Smooth muscle cell (in vitro differentiated cells): Measurements from ENCODE around the gene SLC25A22. TPM values are rescaled to one million over a fixed set of nuclear protein-coding genes. Genes with fewer than 3 reads are reported as not detected.

Source experiments
- DNase-seq: peaks from one replicate; lab custom pipeline; 2025; ENCODE audit not compliant: unreplicated experiment; lab: John Stamatoyannopoulos, UW
- H2AFZ ChIP-seq: fragments of 200-600 bp; sonication (generic); 2 replicates; pipeline ENCODE4 v1.6.0; 2016; ENCODE audit warnings: antibody characterized with exemption, low read depth, mild to moderate bottlenecking
- H3F3A ChIP-seq: fragments of 200-600 bp; sonication (generic); 2 replicates; pipeline ENCODE4 v1.6.0; 2017; ENCODE audit warnings: antibody characterized with exemption, low read depth
- H3K27ac ChIP-seq: fragments of 200-600 bp; sonication (generic); 2 replicates; pipeline ENCODE4 v1.5.1; 2016; ENCODE audit warnings: low read depth, mild to moderate bottlenecking
- H3K27me3 ChIP-seq: fragments of 200-600 bp; sonication (generic); 2 replicates; pipeline ENCODE4 v1.6.1; 2016; ENCODE audit warnings: low read depth, mild to moderate bottlenecking
- H3K36me3 ChIP-seq: fragments of 200-600 bp; sonication (generic); 2 replicates; pipeline ENCODE4 v1.5.1; 2016; ENCODE audit warnings: low read depth
- H3K4me1 ChIP-seq: fragments of 200-600 bp; sonication (generic); 2 replicates; pipeline ENCODE4 v1.5.1; 2016; ENCODE audit warnings: low read depth
- H3K4me2 ChIP-seq: fragments of 200-600 bp; sonication (generic); 2 replicates; pipeline ENCODE4 v1.6.0; 2016; ENCODE audit warnings: mild to moderate bottlenecking
- H3K4me3 ChIP-seq: fragments of 200-600 bp; sonication (generic); 2 replicates; pipeline ENCODE4 v1.5.1; 2016; ENCODE audit warnings: mild to moderate bottlenecking
- H3K79me2 ChIP-seq: fragments of 200-600 bp; sonication (generic); 2 replicates; pipeline ENCODE4 v1.6.0; 2016; ENCODE audit warnings: low read depth, mild to moderate bottlenecking
- H3K9ac ChIP-seq: fragments of 200-600 bp; sonication (generic); 2 replicates; pipeline ENCODE4 v1.6.0; 2016; ENCODE audit warnings: low read depth
- H3K9me3 ChIP-seq: fragments of 200-600 bp; sonication (generic); replicated peaks from 2 replicates; pipeline ENCODE4 v1.5.1; 2016; ENCODE audit warnings: low read depth
- H4K20me1 ChIP-seq: fragments of 200-600 bp; sonication (generic); 2 replicates; pipeline ENCODE4 v1.6.0; 2016; ENCODE audit warnings: low read depth
- CTCF ChIP-seq: fragments of 200-600 bp; sonication (generic); IDR thresholded peaks from 2 replicates; pipeline ENCODE4 v1.5.1; 2017; ENCODE audit warnings: borderline replicate concordance, mild to moderate bottlenecking, antibody characterized with exemption; ENCODE audit not compliant: insufficient read depth, poor library complexity, severe bottlenecking
- WGBS: methylation state at CpG from one replicate; pipeline ENCODE4 v1.1.7; 2016; ENCODE audit warnings: low lambda C conversion rate; 5-methylcytosine and 5-hydroxymethylcytosine counted together
- polyA plus RNA-seq: library from polyadenylated mRNA; unstranded; fragments of >200 nt; fragmentation: Nextera tagmentation; extraction: Ambion mirVana; gene quantifications from 2 replicates; pipeline ENCODE4 v1.2.1, GENCODE V29; 2016
- total RNA-seq: library from RNA; depleted of rRNA; stranded (reverse); fragments of >200 nt; gene quantifications from 2 replicates; pipeline ENCODE4 v1.2.3, GENCODE V29; 2014

Gene SLC25A22
- total and polyA plus RNA-seq, 2 experiments from 2014 or later = 6.9 to 25.2 TPM

DNA sequence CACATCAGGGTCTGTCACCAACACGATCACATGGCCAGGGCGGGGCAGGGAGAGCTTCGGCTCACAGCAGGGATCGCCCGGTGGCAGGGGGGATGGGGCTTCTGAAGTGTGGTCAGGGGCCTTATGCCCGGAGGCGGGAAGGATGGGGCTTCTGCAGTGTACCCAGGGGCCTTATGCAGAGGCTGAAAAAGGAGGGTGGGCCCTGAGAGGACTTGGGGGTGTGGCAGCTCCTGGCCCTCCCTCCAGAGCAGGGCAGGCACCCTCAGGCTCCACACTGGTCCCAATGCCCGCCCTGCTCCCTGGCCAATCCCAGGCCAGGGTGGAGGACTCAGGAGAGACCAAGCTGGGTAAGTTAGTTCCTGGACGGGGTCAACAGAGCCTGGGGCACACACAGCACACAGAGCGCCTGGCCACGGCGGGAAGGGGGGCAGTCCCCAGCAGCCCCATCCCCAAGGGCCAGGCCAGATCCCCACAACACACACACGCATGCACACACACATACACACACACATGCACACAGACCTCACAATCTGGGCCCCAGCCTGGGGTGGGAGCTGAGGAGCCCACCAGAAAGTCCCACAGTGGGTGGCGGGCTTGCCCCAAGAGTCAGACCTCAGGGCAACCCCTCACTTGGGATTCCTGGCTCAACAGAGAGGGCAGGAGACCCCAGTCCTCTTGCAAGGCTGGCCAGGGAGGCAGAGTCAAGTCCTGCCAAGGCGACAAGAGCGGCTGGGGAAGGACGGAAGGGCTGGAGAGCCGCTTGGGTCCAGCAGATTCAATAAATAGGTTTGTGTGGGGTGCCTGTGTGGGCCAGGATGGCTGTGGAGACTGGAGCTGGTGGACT, 7.1 kb downstream of the SLC25A22 start:
- no peak overlapping the region for H3K4me3 ChIP-seq
- TF ChIP-seq CTCF = no peak
- no peak overlapping the region for H3K4me2 ChIP-seq
- H3F3A ChIP-seq = peaks cover 5% of the 10 kb centered on the region
- H4K20me1 ChIP-seq = peaks cover 11% of the 10 kb centered on the region
- H3K27me3 ChIP-seq = no peaks in the 10 kb centered on the region
- H3K36me3 ChIP-seq = no peaks in the 10 kb centered on the region
- no peaks in the 10 kb centered on the region for H3K9me3 ChIP-seq
- H3K27ac ChIP-seq = no peak overlapping the region
- no peak overlapping the region for H3K9ac ChIP-seq
- DNase-seq = no peak
- H2AFZ ChIP-seq = no peak overlapping the region
- H3K79me2 ChIP-seq = no peaks in the 10 kb centered on the region
- peaks cover 5% of the 10 kb centered on the region for H3K4me1 ChIP-seq
- 72% methylated on average over 17 of the region's 18 CpGs for whole genome bisulfite sequencing

GRCh38 chr11:789943-790342, 8.1 kb downstream of the SLC25A22 start, which contains the start of gene CEND1:
CEND1 (minus strand) TSS chr11:790090; CDS start chr11:788576, 1,514 bp downstream.
- Histone ChIP-seq H4K20me1 (peaks cover 7% of the 10 kb centered on the region), H3K9me3 (no peaks in the 10 kb centered on the region), H3K4me3 (no peak within 1 kb of the TSS), H3K27ac (no peak within 1 kb of the TSS), H3K27me3 (no peaks in the 10 kb centered on the region), H3F3A (peaks cover 5% of the 10 kb centered on the region), H3K4me1 (no peaks in the 10 kb centered on the region), H3K79me2 (no peaks in the 10 kb centered on the region), H3K4me2 (no peak within 1 kb of the TSS), H3K9ac (no peak within 1 kb of the TSS), H3K36me3 (no peaks in the 10 kb centered on the region), H2AFZ (no peak within 1 kb of the TSS)
- WGBS = 26% methylated on average over 16 of the region's 44 CpGs
- DNase-seq = no peak
- no peak for TF ChIP-seq CTCF

DNA sequence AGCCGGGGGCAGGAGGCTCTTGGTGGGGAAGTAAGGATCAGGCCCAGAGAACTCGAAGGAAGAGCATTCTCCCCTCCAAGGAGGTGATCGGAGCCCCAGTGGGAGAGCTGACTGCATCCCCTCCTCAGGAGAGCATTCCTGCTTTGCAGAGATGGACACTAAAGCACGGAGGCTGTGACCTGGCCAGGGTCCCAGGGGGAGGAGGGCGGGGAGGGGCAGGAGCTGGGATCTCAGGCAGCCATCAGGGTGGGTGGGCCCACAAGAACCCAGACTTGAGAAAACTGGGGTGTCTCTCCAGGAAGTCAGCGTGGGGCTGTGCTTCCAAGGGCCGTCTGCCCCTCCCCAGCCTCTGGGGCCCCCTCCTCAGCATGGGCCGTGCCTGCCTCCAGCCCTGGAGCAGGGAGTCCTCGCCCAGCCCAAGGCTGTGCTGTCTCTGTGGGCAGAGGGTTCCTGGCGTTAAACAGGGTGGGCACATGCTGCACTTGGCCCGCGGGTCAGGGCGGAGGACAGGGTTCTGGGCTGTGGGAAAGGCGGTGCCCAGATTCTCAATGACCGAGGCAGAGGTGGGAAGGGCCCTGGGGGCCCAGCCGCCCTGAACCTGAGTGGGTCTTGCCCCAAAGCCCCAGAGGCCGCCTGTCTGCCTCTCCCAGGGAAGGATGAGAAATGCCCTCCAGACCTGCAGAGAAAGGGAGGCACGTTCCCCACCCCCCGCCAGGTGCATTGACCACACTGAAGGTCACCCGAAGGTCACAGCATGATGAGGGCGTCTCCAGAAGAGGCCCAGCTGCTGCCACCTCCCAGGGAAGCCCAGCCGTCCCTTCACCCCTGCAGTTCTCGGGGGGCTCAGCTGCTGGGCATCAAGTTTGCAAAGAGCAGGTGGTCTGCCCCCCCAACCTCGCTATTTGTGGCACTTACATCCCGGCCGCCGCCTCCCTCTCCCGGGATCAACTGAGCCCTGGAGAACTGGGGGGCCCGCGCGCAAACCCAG, 8.8 kb downstream of the SLC25A22 start:
- Histone ChIP-seq H3K27ac (no peak overlapping the region), H2AFZ (no peak overlapping the region), H3K27me3 (no peaks in the 10 kb centered on the region), H4K20me1 (peaks cover 7% of the 10 kb centered on the region), H3K9ac (no peak overlapping the region), H3K79me2 (no peaks in the 10 kb centered on the region), H3K4me1 (no peaks in the 10 kb centered on the region), H3K4me3 (no peak overlapping the region), H3K9me3 (no peaks in the 10 kb centered on the region), H3K4me2 (no peak overlapping the region), H3K36me3 (no peaks in the 10 kb centered on the region), H3F3A (peaks cover 5% of the 10 kb centered on the region)
- WGBS = 68% methylated on average over 27 of the region's 31 CpGs
- no peak for TF ChIP-seq CTCF
- no peak for DNase-seq
